Measurements from ENCODE around the gene CLEC19A.
"Not testable (repeated sequence)": the region's sequence is repeated elsewhere in the genome, so short reads cannot be mapped to it uniquely, and the experiment has no call there.

Gene CLEC19A

GRCh38 chr16:19287241-19287640 is 1.7 kb downstream of the CLEC19A start:
- no peak for DNase-seq

- DNase-seq, result no peak
These were observed 3.6 kb downstream of the CLEC19A start for GRCh38 chr16:19288872-19289799.

DNA sequence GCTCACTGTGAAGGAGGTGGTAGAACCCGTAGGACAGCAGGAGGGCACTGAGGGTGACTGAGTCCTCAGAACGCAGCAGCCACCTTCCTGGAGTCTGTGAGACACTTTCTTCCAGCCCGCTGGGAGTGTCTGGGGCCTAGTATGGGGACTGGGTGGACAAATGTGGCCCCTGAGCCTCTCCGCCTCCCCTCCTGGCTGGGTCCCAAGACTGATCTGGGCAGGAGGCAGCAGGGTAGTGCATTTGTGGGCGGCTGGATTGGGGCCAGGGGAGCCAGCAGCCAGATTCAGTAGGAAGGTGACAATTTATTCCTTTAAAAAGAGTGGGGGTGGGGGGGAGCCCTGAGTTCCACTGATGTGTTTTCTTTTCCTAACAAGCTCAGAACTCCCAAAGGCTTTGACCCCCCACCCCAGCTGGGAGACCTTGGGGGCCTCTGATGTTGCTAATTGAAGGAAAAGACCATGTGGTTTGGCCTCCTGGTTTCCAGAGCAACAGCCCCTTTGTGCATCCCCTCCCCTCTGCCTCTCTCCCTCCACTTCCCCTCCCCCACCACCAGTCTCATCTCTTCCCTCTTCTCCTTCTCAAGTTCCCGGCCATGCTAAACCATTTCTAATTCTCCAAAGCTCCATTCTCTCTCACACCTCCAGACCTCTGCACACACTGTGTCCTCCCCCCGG is 4.4 kb downstream of the CLEC19A start:
- DNase-seq, result no peak

DNA sequence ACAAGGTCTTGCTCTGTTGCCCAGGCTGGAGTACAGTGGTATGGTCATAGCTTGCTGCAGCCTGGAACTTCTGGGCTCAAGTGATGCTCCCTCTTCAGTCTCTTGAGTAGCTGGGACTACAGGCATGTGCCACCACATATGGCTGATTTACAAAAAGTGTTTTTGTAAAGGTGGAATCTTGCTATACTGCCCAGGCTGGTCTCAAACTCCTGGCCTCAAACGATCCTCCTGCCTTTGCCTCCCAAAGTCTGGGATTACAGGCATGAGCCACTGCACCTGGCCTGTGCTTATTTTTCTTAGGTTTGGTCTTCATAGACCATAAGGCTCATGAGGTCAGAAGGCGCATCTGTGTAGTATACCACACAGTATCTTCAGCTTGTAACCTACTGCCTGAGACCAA is 5.3 kb downstream of the CLEC19A start:
- DNase-seq, result no peak

- no peak for DNase-seq
These were observed 5.9 kb downstream of the CLEC19A start for GRCh38 chr16:19291475-19291874.

GRCh38 chr16:19292186-19292585 is 6.7 kb downstream of the CLEC19A start:
- no peak for DNase-seq

DNA sequence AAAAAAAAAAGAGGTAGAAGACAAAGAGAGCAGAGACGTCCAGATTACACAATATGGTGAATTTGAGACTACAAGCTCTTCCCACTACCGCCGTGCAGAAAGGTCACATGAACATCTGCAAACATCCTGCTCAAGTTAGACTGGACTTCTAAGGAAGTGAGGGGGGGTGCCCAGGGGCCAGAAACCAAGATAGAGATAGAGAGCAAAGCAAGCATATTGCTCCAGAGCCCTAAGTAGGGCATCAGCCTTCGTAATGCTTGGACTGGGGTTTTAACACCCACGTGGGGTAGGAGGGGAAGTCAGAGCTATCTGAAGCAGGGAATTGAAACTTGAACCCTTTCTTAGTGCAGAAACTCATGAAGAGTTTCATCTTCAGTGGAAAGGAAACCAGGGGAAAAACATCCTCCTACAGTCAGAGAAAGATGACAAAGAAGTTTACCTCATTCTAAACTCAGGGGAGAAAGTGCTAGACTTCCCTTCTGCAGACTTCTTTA is 8.7 kb downstream of the CLEC19A start:
- DNase-seq, result no peak

- DNase-seq, result no peak
These were observed 9.9 kb downstream of the CLEC19A start for GRCh38 chr16:19295393-19295792.

- no peak for DNase-seq
These were observed 11.9 kb downstream of the CLEC19A start for GRCh38 chr16:19297454-19297853.

DNA sequence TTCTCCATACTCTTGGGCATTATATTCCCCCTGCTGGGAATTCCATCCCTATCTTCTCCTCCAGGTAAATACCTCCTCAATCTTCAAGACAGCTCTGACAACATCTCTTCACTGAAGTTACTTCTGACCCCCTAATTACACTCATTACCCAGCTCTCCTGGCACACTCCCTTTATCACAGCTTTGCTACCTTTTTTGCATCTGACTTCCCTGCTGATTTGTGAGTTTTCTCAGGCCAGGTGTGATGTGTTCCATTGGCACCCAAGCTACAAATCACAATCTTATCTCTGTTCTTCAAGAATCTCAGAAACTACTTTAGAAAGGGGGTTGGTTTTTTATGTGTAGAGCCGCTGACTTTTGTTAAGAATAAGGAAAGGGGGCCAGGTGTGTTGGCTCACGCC is 14.0 kb downstream of the CLEC19A start:
- no peak for DNase-seq

- DNase-seq, result no peak
These were observed 16.4 kb downstream of the CLEC19A start for GRCh38 chr16:19301931-19302330.

DNA sequence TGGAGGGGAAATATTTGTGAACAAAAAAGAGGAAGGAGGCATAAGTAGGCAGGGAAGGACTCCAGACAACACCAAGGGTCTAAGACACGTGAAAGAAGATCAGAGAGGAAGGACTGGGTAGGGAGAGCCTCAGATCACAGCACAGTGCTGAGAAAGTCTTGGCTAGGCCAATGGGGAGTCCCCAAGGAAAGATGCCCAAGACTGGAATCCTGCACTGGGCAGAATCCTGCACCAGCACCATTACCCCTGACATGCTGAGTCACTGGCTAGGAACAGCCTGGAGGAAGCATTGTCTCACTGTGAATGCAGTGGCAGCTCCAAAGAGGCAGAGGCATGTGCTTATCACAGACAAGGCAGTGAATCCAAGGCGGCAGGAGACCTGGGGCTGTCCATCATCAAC is 19.2 kb downstream of the CLEC19A start:
- DNase-seq, result no peak

DNA sequence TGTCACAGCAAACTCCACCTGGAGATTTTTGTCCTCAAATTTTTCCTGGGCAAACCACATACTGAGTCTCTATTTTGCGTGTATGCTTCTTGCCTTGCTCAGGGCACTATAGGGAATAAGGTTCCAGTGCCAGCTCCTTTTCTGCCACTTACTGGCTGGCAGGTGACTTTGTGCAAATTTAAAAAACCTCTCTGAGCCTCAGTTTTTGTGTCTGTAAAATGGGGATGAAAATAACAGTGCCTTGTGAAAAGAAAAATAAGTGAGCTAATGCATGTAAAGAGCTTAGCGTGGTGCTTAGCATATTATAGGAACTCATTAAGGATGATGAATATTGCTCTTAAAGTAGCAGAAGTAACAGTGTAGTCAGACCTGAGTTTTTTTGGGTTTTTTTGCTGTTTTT is 19.9 kb downstream of the CLEC19A start:
- DNase-seq, result no peak

DNA sequence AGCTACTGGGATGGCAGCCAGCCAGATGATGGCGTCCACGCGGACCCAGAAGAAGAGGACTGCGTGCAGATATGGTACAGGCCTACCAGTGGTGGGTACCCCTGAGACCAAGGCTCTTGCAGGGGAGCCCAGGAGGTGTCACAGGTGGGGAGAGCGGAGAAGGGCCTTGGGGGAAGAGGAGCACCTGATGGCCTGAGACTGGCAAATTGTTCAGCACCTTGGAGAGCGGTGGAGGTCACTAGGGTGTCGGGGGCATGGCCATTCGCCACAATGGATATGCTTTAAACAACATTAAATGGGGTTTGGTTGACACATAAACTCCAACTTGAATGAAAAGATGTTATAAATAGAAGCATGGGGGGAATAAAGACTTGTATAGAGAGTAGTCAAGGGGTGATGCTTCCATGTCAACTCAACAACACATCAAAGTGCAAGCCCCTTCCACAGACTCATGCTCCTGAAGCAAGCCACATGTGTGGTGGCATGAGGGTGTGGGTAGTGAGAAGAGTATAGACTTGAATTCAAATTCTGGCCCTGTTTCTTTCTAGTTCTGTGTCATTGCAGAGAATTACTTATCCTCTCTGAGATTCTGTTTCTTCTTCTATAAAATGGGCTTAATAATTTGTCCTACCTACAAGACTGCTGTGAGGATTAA is 22.2 kb downstream of the CLEC19A start:
- no peak for DNase-seq

DNA sequence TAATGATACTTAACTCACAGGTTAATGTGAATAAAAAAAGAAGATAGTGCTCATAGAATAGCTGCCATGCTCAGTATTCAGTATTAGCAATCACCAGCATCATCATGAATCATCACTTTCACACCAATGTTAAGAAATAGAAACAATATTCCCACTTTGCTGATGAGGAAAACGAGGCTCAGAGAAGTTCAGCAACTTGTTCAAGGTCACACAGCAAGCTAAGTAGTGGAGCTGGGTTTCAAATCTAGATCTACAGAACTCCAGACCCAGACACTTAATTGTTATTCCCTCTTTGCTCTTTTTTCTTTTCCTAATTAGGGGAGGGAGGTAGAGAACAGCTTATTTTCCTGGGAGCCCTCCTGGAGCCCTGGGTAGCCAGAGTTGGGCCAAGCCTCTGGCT is 22.9 kb downstream of the CLEC19A start:
- no peak for DNase-seq

DNA sequence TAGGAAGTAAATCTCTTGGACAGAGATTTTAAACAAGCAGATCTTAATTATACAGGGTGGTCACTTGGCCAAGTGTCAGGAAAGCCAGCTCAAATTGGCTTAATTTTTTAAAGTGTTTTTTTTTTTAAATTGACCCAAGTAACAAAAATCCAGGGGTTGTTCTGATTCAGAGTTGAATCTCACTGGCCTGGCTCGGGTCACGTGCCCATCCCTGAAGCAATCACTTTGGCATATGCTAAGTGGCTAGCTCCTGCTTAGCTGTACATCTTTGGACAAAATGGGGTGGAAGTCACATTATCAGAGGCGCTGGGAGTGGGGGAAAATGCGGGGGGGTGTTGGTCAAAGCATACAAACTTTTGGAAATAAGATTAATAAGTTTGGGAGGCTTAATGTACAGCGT is 23.6 kb downstream of the CLEC19A start:
- no peak for DNase-seq

DNA sequence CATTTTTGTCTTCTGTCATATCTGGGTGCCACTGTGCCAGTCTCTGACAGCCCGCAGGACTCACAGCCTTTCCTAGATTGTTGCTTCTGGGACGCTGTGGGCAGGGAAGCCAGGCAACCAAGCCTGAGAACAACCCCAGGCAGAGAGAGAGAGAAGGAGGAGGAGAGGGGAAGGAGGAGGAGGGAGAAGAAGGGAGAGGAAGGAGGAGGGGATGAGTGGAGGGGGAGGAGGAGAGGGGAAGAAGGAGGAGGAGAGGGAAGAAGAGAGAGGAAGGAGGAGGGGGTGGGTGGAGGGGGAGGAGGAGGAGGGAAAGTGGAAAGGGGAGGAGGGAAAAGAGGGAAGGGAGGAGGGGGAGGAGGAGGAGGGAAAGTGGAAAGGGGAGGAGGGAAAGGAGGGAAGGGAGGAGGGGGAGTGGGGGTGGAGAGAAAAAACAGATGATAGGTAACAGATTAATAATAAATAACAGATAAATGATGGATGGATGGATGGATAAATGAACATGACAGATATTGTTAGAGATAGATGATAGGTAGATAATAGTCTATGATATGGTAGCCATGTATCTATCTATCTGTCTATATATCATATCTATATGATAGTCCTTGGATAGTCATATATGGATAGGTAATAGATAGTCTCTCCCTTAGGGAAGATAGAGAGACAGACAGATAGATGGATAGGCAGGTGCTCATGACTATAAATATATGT is 29.3 kb downstream of the CLEC19A start:
- no peak for DNase-seq

- DNase-seq, result no peak
These were observed 30.4 kb downstream of the CLEC19A start for GRCh38 chr16:19315889-19316433.

GRCh38 chr16:19316846-19317245 is 31.3 kb downstream of the CLEC19A start:
- no peak for DNase-seq

- DNase-seq, result not testable (repeated sequence)
These were observed 35.7 kb downstream of the CLEC19A start for GRCh38 chr16:19321186-19321585.

GRCh38 chr16:19323596-19323995 is 38.1 kb downstream of the CLEC19A start:
- DNase-seq, result no peak

DNA sequence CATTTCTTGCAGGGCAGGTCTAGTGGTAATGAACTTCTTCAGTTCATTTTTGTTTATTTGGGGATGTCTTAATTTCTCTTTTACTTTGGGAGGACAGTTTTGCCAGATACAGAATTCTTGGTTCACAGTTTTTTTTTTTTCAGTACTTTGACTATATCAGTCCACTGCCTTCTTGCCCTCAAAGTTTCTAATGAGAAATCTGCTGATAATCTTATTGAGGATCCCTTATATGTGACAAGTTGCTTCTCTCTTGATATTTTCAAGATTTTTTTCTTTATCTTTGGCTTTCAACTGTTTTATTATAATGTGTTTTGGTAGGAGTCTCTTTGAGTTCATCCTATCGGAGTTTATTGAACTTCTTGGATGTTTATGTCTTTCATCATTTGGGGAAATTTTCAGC is 42.8 kb downstream of the CLEC19A start:
- no peak for DNase-seq

DNA sequence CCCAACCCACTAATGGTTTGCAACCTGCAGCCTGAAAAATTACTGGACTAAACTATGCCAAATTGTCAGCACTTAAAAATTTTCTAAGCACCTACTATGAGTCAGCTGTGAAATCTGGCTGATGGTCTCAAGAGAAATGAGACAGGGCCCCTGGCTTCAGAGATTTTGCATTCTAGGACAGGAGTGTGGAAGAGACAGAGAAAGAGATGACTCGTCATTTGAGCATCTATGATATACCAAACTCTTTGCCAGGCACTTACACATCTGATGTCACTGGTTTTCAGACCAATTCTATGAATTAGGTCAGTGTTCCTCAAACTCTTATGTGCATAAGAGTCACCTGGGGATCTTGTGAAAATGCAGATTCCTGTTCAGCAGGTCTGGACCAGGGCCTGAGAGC is 44.4 kb downstream of the CLEC19A start:
- DNase-seq, result no peak
